CD4-positive, alpha-beta memory T cell (primary cell): ENCODE results near the gene SIX1. TPM values are rescaled to one million over a fixed set of nuclear protein-coding genes. Genes with fewer than 3 reads are reported as not detected.
A peak's percentile ranks its signal among the peaks of the same experiment; 100 is the strongest.

ENCODE experiments used
- CTCF ChIA-PET: fragments of 350-600 bp; sonication (Branson Sonifier 250); formaldehyde crosslinking; loops from one replicate; lab custom pipeline; 2021; ENCODE audit warnings: inconsistent platforms; ENCODE audit not compliant: partially characterized antibody; lab: Charles Lee
- POLR2A ChIA-PET: fragments of 350-600 bp; sonication (Branson Sonifier 250); formaldehyde crosslinking; loops from one replicate; lab custom pipeline; 2021; ENCODE audit not compliant: partially characterized antibody; lab: Charles Lee
- DNase-seq, 5 donors: peaks; one replicate each; pipeline versions ENCODE4 v3.0.0 to v3.0.0-alpha.2; 2020 to 2022; ENCODE audit warnings: mixed read lengths in 1 of 5
- H3K27ac ChIP-seq: one replicate; pipeline ENCODE4 v1.7.0; 2013; ENCODE audit warnings: low read depth, low read length
- H3K27me3 ChIP-seq: 2 replicates; pipeline ENCODE4 v1.7.0; 2013; ENCODE audit warnings: mild to moderate bottlenecking, low read length, moderate library complexity; ENCODE audit not compliant: insufficient read depth
- H3K36me3 ChIP-seq: 2 replicates; pipeline ENCODE4 v1.7.0; 2013; ENCODE audit warnings: mild to moderate bottlenecking, low read length, moderate library complexity; ENCODE audit not compliant: insufficient read depth
- H3K4me1 ChIP-seq: 2 replicates; pipeline ENCODE4 v1.7.0; 2013; ENCODE audit warnings: mild to moderate bottlenecking, low read length, moderate library complexity; ENCODE audit not compliant: insufficient read depth
- H3K4me3 ChIP-seq, 2 donors: one replicate each; pipeline ENCODE4 v1.7.0; 2013; ENCODE audit warnings: low read length in 2 of 2, mild to moderate bottlenecking in 1 of 2
- H3K9me3 ChIP-seq, 2 donors: one replicate each; pipeline ENCODE4 v1.7.0; 2013; ENCODE audit warnings: low read length in 2 of 2, control low read depth in 1 of 2; ENCODE audit not compliant: control insufficient read depth in 1 of 2
- H3K27ac Mint-ChIP-seq, 7 donors: one replicate each; pipeline ENCODE4 v1.8.0; 2020 to 2021; ENCODE audit warnings: mixed read lengths in 7 of 7, mild to moderate bottlenecking in 6 of 7, inconsistent platforms in 3 of 7, moderate library complexity in 3 of 7
- H3K27me3 Mint-ChIP-seq, 2 donors: one replicate each; pipeline ENCODE4 v1.8.0; 2020 to 2021; ENCODE audit warnings: mixed read lengths in 2 of 2
- H3K36me3 Mint-ChIP-seq, 2 donors: one replicate each; pipeline ENCODE4 v1.8.0; 2020 to 2021; ENCODE audit warnings: mixed read lengths in 2 of 2, inconsistent platforms in 1 of 2, mild to moderate bottlenecking in 1 of 2
- H3K4me1 Mint-ChIP-seq, 4 donors: one replicate each; pipeline ENCODE4 v1.8.0; 2020 to 2021; ENCODE audit warnings: mixed read lengths in 4 of 4, mild to moderate bottlenecking in 1 of 4
- H3K4me3 Mint-ChIP-seq, 8 donors: one replicate each; pipeline ENCODE4 v1.8.0; 2020 to 2021; ENCODE audit warnings: mixed read lengths in 8 of 8, mild to moderate bottlenecking in 7 of 8, moderate library complexity in 6 of 8, inconsistent platforms in 3 of 8
- H3K9me3 Mint-ChIP-seq, 8 donors: one replicate each; pipeline ENCODE4 v1.8.0; 2020 to 2021; ENCODE audit warnings: mixed read lengths in 8 of 8, mild to moderate bottlenecking in 5 of 8, inconsistent platforms in 3 of 8, moderate library complexity in 1 of 8
- intact Hi-C: fragments of 100-400 bp; cut with micrococcal nuclease; formaldehyde crosslinking; loops from one replicate; pipeline ENCODE4 v1.15.1; 2023
- polyA plus RNA-seq, 2 donors: library from polyadenylated mRNA; unstranded; fragments of 300-500 nt; fragmentation: Illumina TruSeq; gene quantifications; one replicate each; pipeline ENCODE4 v1.2.3, GENCODE V29; 2021
- total RNA-seq, 2 experiments: library from RNA; stranded (reverse); gene quantifications; one replicate each; pipeline ENCODE4 v1.2.3, GENCODE V29; 2021

The SIX1 gene
- total RNA-seq (not detected), polyA plus RNA-seq (not detected)

- Mint-ChIP-seq H3K36me3 (peaks cover 0 to 4% of the 10 kb centered on the region in 2 donors), H3K4me1 (peaks cover 26 to 68% (median 49%) of the 10 kb centered on the region in 4 donors), H3K4me3 (peak within 1 kb of the TSS; percentile 35 to 84 (median 64)), H3K27ac (peak within 1 kb of the TSS in 1 of 7 donors; percentile 2), H3K9me3 (peaks cover 0 to 9% (median 0%) of the 10 kb centered on the region in 8 donors), H3K27me3 (peaks cover 69 to 70% of the 10 kb centered on the region in 2 donors)
- intact Hi-C loops, result no loop called here
- Histone ChIP-seq H3K27me3 (peaks cover 72% of the 10 kb centered on the region), H3K4me1 (peaks cover 47% of the 10 kb centered on the region), H3K27ac (no peak within 1 kb of the TSS), H3K4me3 (no peak within 1 kb of the TSS), H3K9me3 (no peaks in the 10 kb centered on the region), H3K36me3 (no peaks in the 10 kb centered on the region)
- ChIA-PET CTCF (no interaction called here), POLR2A (no interaction called here)
- DNase-seq, result no peak
Measured at GRCh38 chr14:60648934-60649874, at the start of gene SIX1. Gene SIX1, minus strand, starts transcription at chr14:60649477. Its CDS starts 288 bp downstream, at chr14:60649189.

- Mint-ChIP-seq H3K9me3 (peaks cover 0 to 16% (median 8%) of the 10 kb centered on the region in 8 donors), H3K4me1 (no peaks in the 10 kb centered on the region), H3K36me3 (no peaks in the 10 kb centered on the region), H3K4me3 (no peak overlapping the region), H3K27me3 (peaks cover 0 to 8% of the 10 kb centered on the region in 2 donors), H3K27ac (no peak overlapping the region)
- Histone ChIP-seq H3K4me1 (no peaks in the 10 kb centered on the region), H3K36me3 (no peaks in the 10 kb centered on the region), H3K4me3 (no peak overlapping the region), H3K9me3 (peaks cover 0 to under 1% of the 10 kb centered on the region in 2 donors), H3K27ac (no peak overlapping the region), H3K27me3 (no peaks in the 10 kb centered on the region)
- ChIA-PET POLR2A (no interaction called here), CTCF (no interaction called here)
- intact Hi-C loops, result no loop called here
- no peak for DNase-seq
Measured at GRCh38 chr14:60695327-60695726, 46.0 kb upstream of the SIX1 start.

DNA sequence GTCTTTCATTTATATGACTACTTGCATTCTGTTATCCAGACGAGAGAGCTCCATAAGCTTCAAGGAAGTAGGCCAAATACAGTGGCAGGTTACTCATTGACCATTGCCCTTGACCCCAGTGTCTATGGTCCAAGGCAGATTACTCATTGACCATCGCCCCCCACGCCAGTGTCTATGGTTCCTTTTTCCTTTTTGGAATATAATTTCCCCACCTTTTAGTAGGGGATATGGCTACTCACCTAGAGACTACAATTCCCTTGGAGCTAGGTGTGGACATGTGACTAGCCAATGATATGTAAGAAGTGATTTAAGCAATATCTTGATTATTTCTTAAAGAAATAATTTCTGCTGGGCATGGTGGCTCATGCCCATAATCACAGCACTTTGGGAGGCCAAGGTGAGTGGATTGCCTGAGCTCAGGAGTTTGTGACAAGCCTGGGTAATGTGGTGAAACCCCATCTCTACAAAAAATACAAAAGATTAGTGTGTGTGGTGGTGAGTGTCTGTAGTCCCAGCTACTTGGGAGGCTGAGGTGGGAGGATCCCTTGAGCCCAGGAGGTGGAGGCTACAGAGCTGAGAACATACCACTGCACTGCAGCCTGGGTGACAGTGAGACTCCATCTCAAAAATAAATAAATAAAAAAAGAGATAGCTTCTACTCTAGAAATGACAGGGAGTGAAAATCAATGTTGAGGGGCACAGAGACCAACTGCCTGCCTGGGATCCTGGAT is 42.3 kb upstream of the SIX1 start:
- POLR2A ChIA-PET, result interaction anchor here (0.7 kb wide), 1 partner anchor 16 kb away, joined by 3 read pairs; no protein-coding TSS in a partner anchor
- intact Hi-C loops, result no loop called here
- CTCF ChIA-PET, result interaction anchor here (1.3 to 1.5 kb wide), 2 partner anchors 8 to 11 kb away, joined by 3 to 4 read pairs; no protein-coding TSS in a partner anchor

DNA sequence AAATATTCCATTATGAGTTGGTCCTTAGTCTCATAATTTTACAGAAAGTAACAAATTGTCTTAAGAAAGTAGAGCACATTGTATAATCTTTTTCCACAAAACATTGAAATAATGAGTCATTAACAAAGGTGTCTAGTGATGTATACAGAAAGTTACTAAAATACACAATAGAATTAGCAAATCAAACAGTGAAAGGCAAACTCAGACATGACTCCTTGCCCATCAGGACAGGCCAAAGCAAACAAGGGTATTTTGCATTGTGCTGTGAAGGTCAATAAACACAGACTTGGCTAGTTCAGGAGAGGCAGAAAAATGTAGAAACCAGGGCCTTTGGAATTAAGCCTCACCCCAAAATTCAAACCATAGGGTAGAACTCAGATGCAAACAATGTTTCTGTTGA is 37.6 kb upstream of the SIX1 start:
- DNase-seq, result no peak
- Histone ChIP-seq H3K27ac (no peak overlapping the region), H3K36me3 (no peaks in the 10 kb centered on the region), H3K4me1 (no peaks in the 10 kb centered on the region), H3K27me3 (no peaks in the 10 kb centered on the region), H3K4me3 (no peak overlapping the region), H3K9me3 (no peaks in the 10 kb centered on the region)
- H3K9me3 Mint-ChIP-seq, result no peaks in the 10 kb centered on the region
- H3K27ac Mint-ChIP-seq, result no peak overlapping the region
- no peaks in the 10 kb centered on the region for H3K4me1 Mint-ChIP-seq
- CTCF ChIA-PET, result no interaction called here
- intact Hi-C loops, result no loop called here
- POLR2A ChIA-PET, result no interaction called here
- peaks cover 5 to 9% of the 10 kb centered on the region in 2 donors for H3K27me3 Mint-ChIP-seq
- H3K4me3 Mint-ChIP-seq, result no peak overlapping the region
- no peaks in the 10 kb centered on the region for H3K36me3 Mint-ChIP-seq

More for the DNA sequence above, 42.3 kb upstream of the SIX1 start:
- H3K9me3 Mint-ChIP-seq, result peaks cover 0 to 1% (median 0%) of the 10 kb centered on the region in 8 donors
- no peak for DNase-seq
- no peaks in the 10 kb centered on the region for H3K4me1 Mint-ChIP-seq
- no peak overlapping the region for H3K4me3 ChIP-seq
- no peak overlapping the region for H3K4me3 Mint-ChIP-seq
- H3K27ac Mint-ChIP-seq, result no peak overlapping the region
- H3K27ac ChIP-seq, result no peak overlapping the region
- H3K27me3 ChIP-seq, result no peaks in the 10 kb centered on the region
- H3K36me3 Mint-ChIP-seq, result no peaks in the 10 kb centered on the region
- H3K36me3 ChIP-seq, result no peaks in the 10 kb centered on the region
- peaks cover 2% of the 10 kb centered on the region in 2 donors for H3K27me3 Mint-ChIP-seq
- no peaks in the 10 kb centered on the region for H3K4me1 ChIP-seq
- no peaks in the 10 kb centered on the region for H3K9me3 ChIP-seq

DNA sequence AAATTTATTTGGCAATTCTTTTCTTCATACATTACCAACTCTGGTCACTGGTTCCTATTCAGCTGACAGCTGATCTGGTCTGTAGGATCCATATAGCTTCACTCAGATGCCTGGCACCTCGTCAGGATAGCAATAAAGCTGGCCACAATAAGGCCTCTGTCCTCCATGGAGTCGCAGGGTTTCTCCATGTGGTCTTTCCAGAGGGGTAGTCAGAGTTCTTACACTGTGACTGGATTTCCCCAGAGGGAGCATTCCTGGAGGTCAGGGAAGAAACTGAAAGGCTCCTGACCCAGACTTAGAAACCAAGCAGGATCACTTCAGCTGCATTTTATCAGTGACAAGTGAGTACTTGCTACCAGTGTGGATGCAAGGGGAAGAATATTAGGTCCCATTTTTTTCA is 34.9 kb upstream of the SIX1 start:
- intact Hi-C loops, result no loop called here
- POLR2A ChIA-PET, result no interaction called here

DNA sequence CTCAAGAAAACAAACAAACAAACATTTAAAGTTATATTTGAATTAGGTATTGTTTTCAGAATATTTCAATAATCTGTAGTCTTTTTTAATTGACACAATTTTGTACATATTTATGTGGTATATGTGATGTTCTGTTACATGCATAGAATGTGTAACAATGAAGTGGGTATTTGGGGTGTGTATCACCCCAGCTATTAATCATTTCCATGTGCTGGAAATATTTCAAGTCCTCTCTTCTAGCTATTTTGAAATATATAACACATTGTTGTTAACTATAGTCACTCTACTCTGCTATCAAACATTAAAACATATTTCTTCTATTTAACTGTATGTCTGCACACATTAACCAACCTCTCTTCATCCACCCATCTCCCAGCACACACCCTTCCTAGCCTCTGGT is 32.0 kb upstream of the SIX1 start:
- no peaks in the 10 kb centered on the region for H3K27me3 ChIP-seq
- POLR2A ChIA-PET, result no interaction called here
- Mint-ChIP-seq H3K4me3 (no peak overlapping the region), H3K27me3 (peaks cover 5 to 13% of the 10 kb centered on the region in 2 donors), H3K4me1 (no peaks in the 10 kb centered on the region), H3K36me3 (peaks cover 0 to 4% of the 10 kb centered on the region in 2 donors), H3K9me3 (no peaks in the 10 kb centered on the region), H3K27ac (no peak overlapping the region)
- intact Hi-C loops, result no loop called here
- CTCF ChIA-PET, result interaction anchor here (0.8 kb wide), 1 partner anchor 10 kb away, joined by 4 read pairs; no protein-coding TSS in a partner anchor
- H3K36me3 ChIP-seq, result no peaks in the 10 kb centered on the region
- H3K4me3 ChIP-seq, result no peak overlapping the region
- no peaks in the 10 kb centered on the region for H3K9me3 ChIP-seq
- no peak overlapping the region for H3K27ac ChIP-seq
- H3K4me1 ChIP-seq, result no peaks in the 10 kb centered on the region
- no peak for DNase-seq

More for the DNA sequence above, 34.9 kb upstream of the SIX1 start:
- Mint-ChIP-seq H3K27me3 (peaks cover 7 to 13% of the 10 kb centered on the region in 2 donors), H3K36me3 (peaks cover 0 to 4% of the 10 kb centered on the region in 2 donors), H3K4me3 (no peak overlapping the region), H3K9me3 (no peaks in the 10 kb centered on the region), H3K27ac (no peak overlapping the region), H3K4me1 (no peaks in the 10 kb centered on the region)
- no peaks in the 10 kb centered on the region for H3K36me3 ChIP-seq
- H3K9me3 ChIP-seq, result no peaks in the 10 kb centered on the region
- no peak for DNase-seq
- H3K4me1 ChIP-seq, result no peaks in the 10 kb centered on the region
- H3K27me3 ChIP-seq, result no peaks in the 10 kb centered on the region
- H3K27ac ChIP-seq, result no peak overlapping the region
- no peak overlapping the region for H3K4me3 ChIP-seq
- CTCF ChIA-PET, result no interaction called here

DNA sequence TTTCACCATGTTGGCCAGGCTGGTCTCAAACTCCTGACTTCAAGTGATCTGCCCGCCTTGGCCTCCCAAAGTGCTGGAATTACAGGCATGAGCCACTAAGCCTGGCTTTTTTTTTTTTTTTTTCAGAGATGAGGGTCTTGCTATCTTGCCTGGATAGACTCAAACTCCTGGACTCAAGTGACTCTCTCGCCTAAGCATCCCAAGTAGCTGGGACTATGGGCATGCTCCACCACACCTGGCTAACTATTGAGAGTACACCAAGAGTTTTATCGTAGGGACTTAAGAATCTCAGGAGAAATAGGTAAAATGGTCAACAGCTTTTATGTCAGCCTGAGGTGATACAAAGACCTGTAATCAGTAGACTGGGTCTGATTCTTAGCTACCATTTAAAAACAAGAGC is 31.2 kb upstream of the SIX1 start:
- intact Hi-C loops, result no loop called here
- no peaks in the 10 kb centered on the region for H3K4me1 Mint-ChIP-seq
- H3K27ac Mint-ChIP-seq, result no peak overlapping the region
- H3K9me3 ChIP-seq, result no peaks in the 10 kb centered on the region
- H3K4me1 ChIP-seq, result no peaks in the 10 kb centered on the region
- CTCF ChIA-PET, result interaction anchor here (0.7 to 0.8 kb wide), 2 partner anchors 11 to 485 kb away, joined by 3 to 4 read pairs; no protein-coding TSS in a partner anchor
- H3K27me3 Mint-ChIP-seq, result peaks cover 5 to 16% of the 10 kb centered on the region in 2 donors
- no peak overlapping the region for H3K4me3 ChIP-seq
- H3K27me3 ChIP-seq, result no peaks in the 10 kb centered on the region
- DNase-seq, result no peak
- POLR2A ChIA-PET, result no interaction called here
- H3K9me3 Mint-ChIP-seq, result no peaks in the 10 kb centered on the region
- H3K27ac ChIP-seq, result no peak overlapping the region
- H3K4me3 Mint-ChIP-seq, result no peak overlapping the region
- peaks cover 0 to 4% of the 10 kb centered on the region in 2 donors for H3K36me3 Mint-ChIP-seq
- no peaks in the 10 kb centered on the region for H3K36me3 ChIP-seq
